ENCODE measurements around the gene CARD9.
"Not testable (repeated sequence)": the region's sequence is repeated elsewhere in the genome, so short reads cannot be mapped to it uniquely, and the experiment has no call there.

CARD9 gene

DNA sequence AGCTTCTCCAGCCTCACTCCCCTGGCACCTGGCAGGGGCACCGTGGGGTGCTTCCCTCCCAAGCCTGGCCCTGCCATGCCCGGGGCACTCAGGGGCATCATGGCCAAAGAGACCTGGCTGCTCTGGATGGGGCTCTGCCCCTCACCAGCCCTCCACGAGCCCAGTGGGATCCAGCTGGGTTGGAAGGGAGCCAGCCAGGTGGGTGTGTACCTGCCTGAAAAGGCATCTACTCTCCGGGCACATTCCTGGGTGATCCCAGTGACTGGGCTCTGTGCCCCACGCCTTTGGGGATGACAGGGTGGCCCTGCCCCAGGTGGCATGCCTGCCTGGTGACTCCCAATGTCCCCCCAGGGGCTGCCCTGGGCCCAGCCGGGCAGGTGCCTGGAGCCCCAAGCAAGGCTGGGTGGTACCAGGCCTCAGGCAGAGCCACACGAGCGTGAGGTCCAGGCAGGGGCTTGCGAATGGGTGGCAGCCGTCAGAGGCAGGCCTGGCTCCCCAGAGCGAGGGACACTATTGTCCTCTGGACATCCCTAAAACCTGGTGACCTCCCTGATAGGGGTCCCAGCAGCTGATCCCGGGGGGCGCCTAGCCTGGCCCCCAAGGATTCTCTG is 45.4 kb downstream of the CARD9 start:
- Histone ChIP-seq H3K27me3 (ENCODE audit: control insufficient read depth, insufficient read depth, low read length) (no peaks in the 10 kb centered on the region), H3K9me3 (ENCODE audit: control insufficient read depth, insufficient read depth, low read length) (no peaks in the 10 kb centered on the region), H3K36me3 (ENCODE audit: control insufficient read depth, insufficient read depth, low read length) (no peaks in the 10 kb centered on the region), H3K4me1 (ENCODE audit: control insufficient read depth, insufficient read depth, low read length) (peaks cover 9% of the 10 kb centered on the region), H3K4me3 (ENCODE audit: low read length) (peak overlapping the region; percentile 24; the same call in 1 of the 2 replicates), H3K27ac (ENCODE audit: low read length) (no peak overlapping the region)
- no peak for DNase-seq (ENCODE audit: low read depth, low spot score)
- no CpG with 5 or more reads among the region's 13 CpGs for WGBS (ENCODE audit: insufficient coverage, insufficient read length)

DNA sequence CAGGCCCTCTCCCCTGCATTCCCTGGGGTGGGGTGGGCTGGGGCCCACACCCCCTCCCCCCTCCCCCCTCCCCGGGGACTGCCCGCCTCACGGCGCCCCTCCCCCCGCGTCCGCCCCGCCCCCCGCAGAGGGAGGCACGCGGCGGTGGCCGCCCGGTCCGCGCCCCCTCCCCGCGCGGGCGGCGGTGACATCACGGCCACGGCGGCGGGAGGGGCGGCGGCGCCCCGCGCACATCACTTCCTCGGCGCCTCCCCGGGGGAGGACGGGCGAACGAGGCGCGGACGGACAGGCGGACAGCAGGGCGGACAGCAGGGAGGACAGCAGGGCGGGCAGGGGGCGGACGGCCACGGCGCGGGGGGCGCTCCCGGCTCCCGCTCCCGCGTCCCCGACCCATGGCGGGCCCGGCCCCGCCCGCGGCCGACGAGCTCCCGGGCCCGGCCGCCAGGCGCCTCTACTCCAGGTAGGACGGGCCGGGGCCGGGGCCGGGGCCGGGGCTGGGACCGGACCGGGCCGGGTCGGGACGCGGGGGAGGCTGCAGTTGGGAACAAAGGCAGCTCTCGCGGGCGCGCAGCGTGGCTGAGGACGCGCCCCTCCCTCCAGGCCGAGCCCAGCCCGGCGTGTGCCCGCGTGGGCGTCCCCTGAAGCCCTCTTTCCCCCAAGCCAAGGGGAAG is 46.0 kb downstream of the CARD9 start, which contains the start of gene GPSM1:
Gene GPSM1, plus strand, starts transcription at position 236 of the 671 bp plus-strand sequence. Its CDS starts 157 bp downstream, at position 393.
- Histone ChIP-seq H3K4me1 (ENCODE audit: control insufficient read depth, insufficient read depth, low read length) (peaks cover 9% of the 10 kb centered on the region), H3K9me3 (ENCODE audit: control insufficient read depth, insufficient read depth, low read length) (no peaks in the 10 kb centered on the region), H3K27ac (ENCODE audit: low read length) (no peak within 1 kb of the TSS), H3K27me3 (ENCODE audit: control insufficient read depth, insufficient read depth, low read length) (no peaks in the 10 kb centered on the region), H3K4me3 (ENCODE audit: low read length) (peak within 1 kb of the TSS; percentile 79), H3K36me3 (ENCODE audit: control insufficient read depth, insufficient read depth, low read length) (no peaks in the 10 kb centered on the region)
- DNase-seq (ENCODE audit: low read depth, low spot score) = no peak
- no CpG with 5 or more reads among the region's 88 CpGs for WGBS (ENCODE audit: insufficient coverage, insufficient read length)

DNA sequence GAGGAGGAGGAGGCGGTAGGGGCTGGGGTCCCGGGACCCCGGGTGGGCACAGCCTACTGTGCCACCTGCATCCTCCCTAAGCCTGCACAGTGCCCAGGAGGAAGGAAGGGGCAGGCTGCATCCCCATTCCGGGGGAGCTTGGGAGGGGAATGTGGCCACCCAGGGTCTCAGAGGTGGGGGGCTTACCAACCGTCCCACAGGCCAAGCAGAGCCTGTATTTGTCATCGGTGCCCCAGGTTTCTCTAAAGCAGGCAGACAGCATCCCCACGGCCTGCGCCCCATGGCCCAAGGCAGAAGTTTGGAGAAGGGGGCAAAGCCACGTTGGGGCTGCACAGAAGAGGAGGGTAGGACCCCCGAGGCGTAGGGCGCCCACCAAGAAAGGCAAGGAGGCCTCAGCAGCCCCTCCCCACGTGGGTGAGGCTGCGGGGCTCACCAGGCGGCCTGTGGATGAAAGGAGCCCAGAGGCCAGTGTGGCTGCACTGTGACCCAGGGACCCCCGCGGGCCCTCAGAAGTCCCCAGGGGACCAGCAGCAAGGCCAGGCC is 46.6 kb downstream of the CARD9 start:
- H3K27me3 ChIP-seq (ENCODE audit: control insufficient read depth, insufficient read depth, low read length) = no peaks in the 10 kb centered on the region
- no CpG with 5 or more reads among the region's 17 CpGs for WGBS (ENCODE audit: insufficient coverage, insufficient read length)
- DNase-seq (ENCODE audit: low read depth, low spot score) = no peak

GRCh38 chr9:136326061-136326760 is 47.3 kb downstream of the CARD9 start:
- no peak for DNase-seq (ENCODE audit: low read depth, low spot score)
- no CpG with 5 or more reads among the region's 28 CpGs for WGBS (ENCODE audit: insufficient coverage, insufficient read length)

More for the DNA sequence above, 46.6 kb downstream of the CARD9 start:
- Histone ChIP-seq H3K4me3 (ENCODE audit: low read length) (no peak overlapping the region), H3K27ac (ENCODE audit: low read length) (no peak overlapping the region), H3K36me3 (ENCODE audit: control insufficient read depth, insufficient read depth, low read length) (no peaks in the 10 kb centered on the region), H3K9me3 (ENCODE audit: control insufficient read depth, insufficient read depth, low read length) (no peaks in the 10 kb centered on the region), H3K4me1 (ENCODE audit: control insufficient read depth, insufficient read depth, low read length) (peaks cover 9% of the 10 kb centered on the region)

GRCh38 chr9:136325358-136325757 is 48.1 kb downstream of the CARD9 start:
- Histone ChIP-seq H3K27ac (ENCODE audit: low read length) (no peak overlapping the region), H3K9me3 (ENCODE audit: control insufficient read depth, insufficient read depth, low read length) (no peaks in the 10 kb centered on the region), H3K4me3 (ENCODE audit: low read length) (no peak overlapping the region), H3K36me3 (ENCODE audit: control insufficient read depth, insufficient read depth, low read length) (no peaks in the 10 kb centered on the region), H3K27me3 (ENCODE audit: control insufficient read depth, insufficient read depth, low read length) (no peaks in the 10 kb centered on the region), H3K4me1 (ENCODE audit: control insufficient read depth, insufficient read depth, low read length) (peaks cover 9% of the 10 kb centered on the region)
- no CpG with 5 or more reads among the region's 13 CpGs for WGBS (ENCODE audit: insufficient coverage, insufficient read length)
- no peak for DNase-seq (ENCODE audit: low read depth, low spot score)

More at GRCh38 chr9:136326061-136326760, 47.3 kb downstream of the CARD9 start:
- Histone ChIP-seq H3K27me3 (ENCODE audit: control insufficient read depth, insufficient read depth, low read length) (no peaks in the 10 kb centered on the region), H3K36me3 (ENCODE audit: control insufficient read depth, insufficient read depth, low read length) (no peaks in the 10 kb centered on the region), H3K27ac (ENCODE audit: low read length) (no peak overlapping the region), H3K9me3 (ENCODE audit: control insufficient read depth, insufficient read depth, low read length) (no peaks in the 10 kb centered on the region), H3K4me3 (ENCODE audit: low read length) (no peak overlapping the region), H3K4me1 (ENCODE audit: control insufficient read depth, insufficient read depth, low read length) (peaks cover 9% of the 10 kb centered on the region)

DNA sequence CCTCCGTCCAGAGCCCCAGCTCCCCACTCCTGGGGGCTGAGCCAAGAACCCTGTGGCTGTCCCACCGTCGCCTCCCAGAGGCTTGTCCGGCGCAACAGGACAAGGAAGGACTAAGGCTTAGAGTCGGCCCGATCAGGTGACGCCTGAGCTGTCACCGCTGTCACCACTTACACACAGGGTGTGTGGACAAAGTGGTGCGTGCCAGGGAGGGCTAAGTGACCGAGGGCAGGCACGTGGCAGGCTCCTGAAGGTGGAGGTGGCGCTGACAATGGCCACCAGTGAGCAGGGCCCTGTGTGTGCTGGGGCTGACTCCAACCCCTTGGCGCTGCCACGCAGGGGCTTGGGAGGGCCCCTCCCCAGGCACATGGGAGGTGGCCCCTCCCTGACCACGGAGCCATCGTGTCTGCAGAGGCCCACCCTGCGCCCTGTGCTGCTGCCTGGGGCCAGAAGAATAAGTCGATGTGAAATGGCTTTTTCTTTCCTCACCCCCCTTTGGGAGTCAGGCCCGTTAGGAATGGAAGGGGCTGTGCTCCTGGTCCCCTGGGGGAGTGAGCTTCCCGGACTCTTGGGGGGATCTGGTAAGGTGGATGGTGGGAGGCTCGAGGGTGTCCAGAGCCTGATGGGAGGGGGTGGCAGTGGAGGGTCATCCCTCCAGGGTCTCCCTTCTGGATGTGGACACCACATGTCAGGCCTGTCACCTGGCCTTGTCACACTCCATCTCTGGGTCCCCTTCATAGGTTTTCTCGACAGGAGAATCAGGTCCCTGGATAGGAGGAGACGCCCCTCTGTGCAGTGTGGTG is 48.8 kb downstream of the CARD9 start:
- Histone ChIP-seq H3K4me1 (ENCODE audit: control insufficient read depth, insufficient read depth, low read length) (peaks cover 9% of the 10 kb centered on the region), H3K9me3 (ENCODE audit: control insufficient read depth, insufficient read depth, low read length) (no peaks in the 10 kb centered on the region), H3K27ac (ENCODE audit: low read length) (no peak overlapping the region), H3K36me3 (ENCODE audit: control insufficient read depth, insufficient read depth, low read length) (no peaks in the 10 kb centered on the region), H3K4me3 (ENCODE audit: low read length) (no peak overlapping the region), H3K27me3 (ENCODE audit: control insufficient read depth, insufficient read depth, low read length) (no peaks in the 10 kb centered on the region)
- no CpG with 5 or more reads among the region's 24 CpGs for WGBS (ENCODE audit: insufficient coverage, insufficient read length)
- DNase-seq (ENCODE audit: low read depth, low spot score) = no peak

- no peak for DNase-seq (ENCODE audit: low read depth, low spot score)
- no peak overlapping the region for H3K4me3 ChIP-seq (ENCODE audit: low read length)
- H3K4me1 ChIP-seq (ENCODE audit: control insufficient read depth, insufficient read depth, low read length) = peaks cover 9% of the 10 kb centered on the region
- H3K9me3 ChIP-seq (ENCODE audit: control insufficient read depth, insufficient read depth, low read length) = no peaks in the 10 kb centered on the region
- H3K27me3 ChIP-seq (ENCODE audit: control insufficient read depth, insufficient read depth, low read length) = no peaks in the 10 kb centered on the region
- no CpG with 5 or more reads among the region's 17 CpGs for WGBS (ENCODE audit: insufficient coverage, insufficient read length)
- no peak overlapping the region for H3K27ac ChIP-seq (ENCODE audit: low read length)
- H3K36me3 ChIP-seq (ENCODE audit: control insufficient read depth, insufficient read depth, low read length) = no peaks in the 10 kb centered on the region
Observed at GRCh38 chr9:136323371-136323789, 50.1 kb downstream of the CARD9 start.

DNA sequence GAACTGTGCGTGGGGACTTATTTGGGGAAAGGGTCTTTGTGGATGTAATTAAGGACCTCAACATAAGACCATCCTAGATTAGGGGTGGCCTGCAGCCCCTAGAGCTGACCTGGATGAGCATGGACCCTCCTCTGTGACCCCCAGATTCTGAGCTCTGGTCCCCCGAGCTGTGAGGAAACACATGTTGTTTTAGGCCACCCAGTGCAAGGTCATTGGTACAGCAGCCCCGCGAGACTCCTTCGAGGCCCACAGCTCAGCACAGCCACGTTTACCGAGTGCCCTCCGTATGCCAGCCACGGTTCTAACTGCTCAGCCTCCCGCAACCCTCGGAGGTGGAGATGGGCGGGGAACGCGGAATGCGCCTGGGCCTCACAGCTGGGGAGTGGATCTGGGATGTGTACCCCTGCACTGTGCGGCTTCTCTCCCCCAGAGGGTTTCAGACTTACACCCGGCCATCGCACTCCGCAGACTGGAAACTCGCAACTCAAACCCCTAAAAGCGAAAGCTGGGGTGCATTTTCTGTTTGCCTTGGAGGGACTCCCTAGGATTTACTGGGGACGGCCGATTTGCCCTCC is 50.6 kb downstream of the CARD9 start:
- H3K36me3 ChIP-seq (ENCODE audit: control insufficient read depth, insufficient read depth, low read length) = no peaks in the 10 kb centered on the region
- H3K4me3 ChIP-seq (ENCODE audit: low read length) = no peak overlapping the region
- H3K27me3 ChIP-seq (ENCODE audit: control insufficient read depth, insufficient read depth, low read length) = no peaks in the 10 kb centered on the region
- no peak for DNase-seq (ENCODE audit: low read depth, low spot score)
- H3K4me1 ChIP-seq (ENCODE audit: control insufficient read depth, insufficient read depth, low read length) = peaks cover 7% of the 10 kb centered on the region
- no peak overlapping the region for H3K27ac ChIP-seq (ENCODE audit: low read length)
- WGBS (ENCODE audit: insufficient coverage, insufficient read length) = no CpG with 5 or more reads among the region's 23 CpGs
- no peaks in the 10 kb centered on the region for H3K9me3 ChIP-seq (ENCODE audit: control insufficient read depth, insufficient read depth, low read length)

- H3K27me3 ChIP-seq (ENCODE audit: control insufficient read depth, insufficient read depth, low read length) = no peaks in the 10 kb centered on the region
- no CpG with 5 or more reads among the region's 19 CpGs for WGBS (ENCODE audit: insufficient coverage, insufficient read length)
- no peaks in the 10 kb centered on the region for H3K9me3 ChIP-seq (ENCODE audit: control insufficient read depth, insufficient read depth, low read length)
Observed at GRCh38 chr9:136321561-136321960, 51.9 kb downstream of the CARD9 start.

GRCh38 chr9:136320972-136321371 is 52.5 kb downstream of the CARD9 start:
- H3K9me3 ChIP-seq (ENCODE audit: control insufficient read depth, insufficient read depth, low read length); DNase-seq (ENCODE audit: low read depth, low spot score); H3K4me1 ChIP-seq (ENCODE audit: control insufficient read depth, insufficient read depth, low read length); H3K36me3 ChIP-seq (ENCODE audit: control insufficient read depth, insufficient read depth, low read length); H3K27me3 ChIP-seq (ENCODE audit: control insufficient read depth, insufficient read depth, low read length); H3K4me3 ChIP-seq (ENCODE audit: low read length); H3K27ac ChIP-seq (ENCODE audit: low read length): not testable (repeated sequence)

More at GRCh38 chr9:136321561-136321960, 51.9 kb downstream of the CARD9 start:
- Histone ChIP-seq H3K36me3 (ENCODE audit: control insufficient read depth, insufficient read depth, low read length) (no peaks in the 10 kb centered on the region), H3K4me3 (ENCODE audit: low read length) (no peak overlapping the region), H3K4me1 (ENCODE audit: control insufficient read depth, insufficient read depth, low read length) (peaks cover 4% of the 10 kb centered on the region), H3K27ac (ENCODE audit: low read length) (no peak overlapping the region)
- DNase-seq (ENCODE audit: low read depth, low spot score) = no peak
